DMS53 treated with DMSO at 0.1 percent for 48 hours (cell line): Measurements from ENCODE around the gene GSX2.
"Not testable (repeated sequence)": the region's sequence is repeated elsewhere in the genome, so short reads cannot be mapped to it uniquely, and the experiment has no call there.

Experiments
- DNase-seq: peaks from one replicate; lab custom pipeline; 2025; ENCODE audit not compliant: unreplicated experiment; lab: John Stamatoyannopoulos, UW

Gene GSX2

GRCh38 chr4:54102531-54103106, 2.7 kb downstream of the GSX2 start:
- no peak for DNase-seq

- DNase-seq = no peak
These were observed 3.2 kb downstream of the GSX2 start for GRCh38 chr4:54103190-54103574.

GRCh38 chr4:54104907-54105306, 4.9 kb downstream of the GSX2 start:
- DNase-seq = no peak

- no peak for DNase-seq
These were observed 8.2 kb downstream of the GSX2 start for GRCh38 chr4:54107951-54108748.

GRCh38 chr4:54109241-54110018, 9.5 kb downstream of the GSX2 start:
- no peak for DNase-seq

GRCh38 chr4:54110019-54110416, 10.1 kb downstream of the GSX2 start:
- DNase-seq = no peak

GRCh38 chr4:54113206-54113605, 13.2 kb downstream of the GSX2 start:
- not testable (repeated sequence) for DNase-seq

- DNase-seq = not testable (repeated sequence)
These were observed 16.3 kb downstream of the GSX2 start for GRCh38 chr4:54116246-54116645.

GRCh38 chr4:54118850-54119589, 19.1 kb downstream of the GSX2 start:
- no peak for DNase-seq

GRCh38 chr4:54120518-54120917, 20.6 kb downstream of the GSX2 start:
- DNase-seq = no peak

- no peak for DNase-seq
These were observed 27.7 kb downstream of the GSX2 start for GRCh38 chr4:54127660-54128059.

- DNase-seq = not testable (repeated sequence)
These were observed 28.7 kb downstream of the GSX2 start for GRCh38 chr4:54128694-54129093.

GRCh38 chr4:54139332-54139731, 39.4 kb downstream of the GSX2 start:
- DNase-seq = no peak

GRCh38 chr4:54140287-54140686, 40.3 kb downstream of the GSX2 start:
- DNase-seq = no peak

GRCh38 chr4:54144199-54144598, 44.2 kb downstream of the GSX2 start:
- no peak for DNase-seq

- DNase-seq = no peak
These were observed 44.8 kb downstream of the GSX2 start for GRCh38 chr4:54144661-54145171.

GRCh38 chr4:54146139-54146538, 46.2 kb downstream of the GSX2 start:
- no peak for DNase-seq

GRCh38 chr4:54149323-54149722, 49.4 kb downstream of the GSX2 start:
- DNase-seq = no peak
